MCF 10A (cell line): Measurements from ENCODE around the gene EIF4E1B. TPM values are rescaled to one million over a fixed set of nuclear protein-coding genes. Genes with fewer than 3 reads are reported as not detected.

Experiments used
- BruUV-seq: library from RNA; stranded (reverse); fragments of 400-500 nt; replicated peaks from 2 replicates; lab custom pipeline; 2021; lab: Mats Ljungman, UMichigan
- CTCF ChIA-PET: fragments of 300-600 bp; sonication (Branson Sonifier 250); formaldehyde crosslinking; extraction: SDS; loops from one replicate; lab custom pipeline; 2021; ENCODE audit warnings: antibody characterized with exemption, inconsistent platforms; lab: Yijun Ruan, JAX
- POLR2A ChIA-PET: fragments of 300-600, 350-650 bp; sonication (Branson Sonifier 250); formaldehyde crosslinking; extraction: SDS; loops from one replicate; lab custom pipeline; 2020; ENCODE audit warnings: antibody characterized with exemption, inconsistent platforms; lab: Yijun Ruan, JAX
- DNase-seq: peaks from one replicate; pipeline ENCODE4 v3.0.0-alpha.2; 2018; ENCODE audit not compliant: unreplicated experiment
- H3K27ac Mint-ChIP-seq: one replicate; pipeline ENCODE4 v1.8.0; 2022; ENCODE audit warnings: mild to moderate bottlenecking, low read depth, mixed read lengths; ENCODE audit not compliant: unreplicated experiment
- H3K27me3 Mint-ChIP-seq: one replicate; pipeline ENCODE4 v1.8.0; 2022; ENCODE audit warnings: mixed read lengths; ENCODE audit not compliant: insufficient read depth, unreplicated experiment
- H3K36me3 Mint-ChIP-seq: one replicate; pipeline ENCODE4 v1.8.0; 2022; ENCODE audit warnings: mild to moderate bottlenecking, moderate library complexity, mixed read lengths; ENCODE audit not compliant: insufficient read depth, unreplicated experiment
- H3K4me1 Mint-ChIP-seq: one replicate; pipeline ENCODE4 v1.8.0; 2022; ENCODE audit warnings: mixed read lengths; ENCODE audit not compliant: insufficient read depth, unreplicated experiment
- H3K4me3 Mint-ChIP-seq: one replicate; pipeline ENCODE4 v1.8.0; 2022; ENCODE audit warnings: mild to moderate bottlenecking, moderate library complexity, mixed read lengths; ENCODE audit not compliant: unreplicated experiment
- H3K9me3 Mint-ChIP-seq: one replicate; pipeline ENCODE4 v1.8.0; 2022; ENCODE audit warnings: mixed read lengths; ENCODE audit not compliant: unreplicated experiment
- intact Hi-C: fragments of 100-400 bp; cut with micrococcal nuclease; formaldehyde crosslinking; loops from 2 replicates; pipeline ENCODE4 v1.14.1; 2022
- total RNA-seq: library from RNA; stranded (reverse); gene quantifications from 2 replicates; pipeline ENCODE4 v1.2.3, GENCODE V29; 2022
- TF ChIP-seq, protein P1 (sequence below): fragments of 200-600 bp; IDR thresholded peaks from one replicate; pipeline ENCODE4 v1.8.0; 2022; ENCODE audit warnings: antibody characterized with exemption, mild to moderate bottlenecking; ENCODE audit not compliant: unreplicated experiment

Gene EIF4E1B
- total RNA-seq, 1 experiment from 2014 or later, result not detected

DNA sequence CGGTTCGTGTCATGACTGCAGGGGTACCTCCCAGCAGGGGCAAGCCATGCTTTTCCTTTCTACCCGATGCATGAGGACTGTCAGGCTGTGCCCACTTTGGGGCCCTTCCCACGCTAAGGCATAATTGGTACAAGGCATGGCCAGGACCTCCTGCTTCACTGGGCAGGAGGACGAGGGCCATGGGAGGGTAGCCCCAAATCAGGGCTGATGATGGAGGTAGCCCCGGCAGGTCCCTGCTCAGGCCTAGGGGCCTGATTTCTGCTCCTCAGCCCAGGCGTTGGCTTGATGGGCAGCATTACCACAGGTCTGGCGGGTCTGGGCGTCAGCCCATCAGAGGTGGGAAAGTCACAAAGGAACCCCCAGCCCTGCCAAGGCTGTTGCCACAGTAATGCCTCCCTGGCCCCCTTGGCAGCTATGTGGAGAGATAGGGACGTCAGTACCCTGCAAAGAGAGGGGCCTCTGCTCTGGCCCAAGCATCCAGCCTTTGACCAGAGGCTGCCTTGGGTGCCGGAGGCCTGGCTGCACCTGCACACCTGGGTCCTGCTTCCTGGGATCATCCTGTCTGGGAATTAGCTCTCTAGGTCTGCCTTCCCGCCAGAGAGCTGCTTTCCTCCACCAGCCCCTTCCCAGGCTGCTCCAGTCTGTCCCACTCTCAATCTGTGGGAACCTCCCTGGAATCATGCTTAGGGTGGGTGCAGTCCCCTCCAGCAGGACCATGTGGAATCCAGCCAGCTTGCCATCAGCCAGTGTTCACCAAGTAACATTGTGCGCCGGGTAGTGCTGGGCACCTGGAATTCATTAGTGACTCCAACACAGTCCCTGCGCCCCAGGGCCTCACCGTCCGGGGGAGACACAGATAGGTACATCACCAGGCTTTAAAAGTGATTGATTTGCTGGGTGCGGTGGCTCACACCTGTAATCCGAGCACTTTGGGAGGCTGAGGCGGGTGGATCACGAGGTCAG lies 32.2 kb downstream of the EIF4E1B start:
- Mint-ChIP-seq H3K27ac (no peak overlapping the region), H3K27me3 (peaks cover 24% of the 10 kb centered on the region), H3K4me1 (no peaks in the 10 kb centered on the region), H3K9me3 (no peaks in the 10 kb centered on the region), H3K4me3 (no peak overlapping the region), H3K36me3 (peaks cover 8% of the 10 kb centered on the region)
- DNase-seq, result no peak
- CTCF ChIA-PET, result interaction anchor here (1.4 to 6.2 kb wide), 3 partner anchors 14 to 450 kb away, joined by 3 to 116 read pairs (median 49); no protein-coding TSS in a partner anchor
- TF ChIP-seq, protein P1, sequence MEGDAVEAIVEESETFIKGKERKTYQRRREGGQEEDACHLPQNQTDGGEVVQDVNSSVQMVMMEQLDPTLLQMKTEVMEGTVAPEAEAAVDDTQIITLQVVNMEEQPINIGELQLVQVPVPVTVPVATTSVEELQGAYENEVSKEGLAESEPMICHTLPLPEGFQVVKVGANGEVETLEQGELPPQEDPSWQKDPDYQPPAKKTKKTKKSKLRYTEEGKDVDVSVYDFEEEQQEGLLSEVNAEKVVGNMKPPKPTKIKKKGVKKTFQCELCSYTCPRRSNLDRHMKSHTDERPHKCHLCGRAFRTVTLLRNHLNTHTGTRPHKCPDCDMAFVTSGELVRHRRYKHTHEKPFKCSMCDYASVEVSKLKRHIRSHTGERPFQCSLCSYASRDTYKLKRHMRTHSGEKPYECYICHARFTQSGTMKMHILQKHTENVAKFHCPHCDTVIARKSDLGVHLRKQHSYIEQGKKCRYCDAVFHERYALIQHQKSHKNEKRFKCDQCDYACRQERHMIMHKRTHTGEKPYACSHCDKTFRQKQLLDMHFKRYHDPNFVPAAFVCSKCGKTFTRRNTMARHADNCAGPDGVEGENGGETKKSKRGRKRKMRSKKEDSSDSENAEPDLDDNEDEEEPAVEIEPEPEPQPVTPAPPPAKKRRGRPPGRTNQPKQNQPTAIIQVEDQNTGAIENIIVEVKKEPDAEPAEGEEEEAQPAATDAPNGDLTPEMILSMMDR, result no peak
- BruUV-seq, result no TSS peak
- intact Hi-C loops, result no loop called here
- POLR2A ChIA-PET, result no interaction called here

DNA sequence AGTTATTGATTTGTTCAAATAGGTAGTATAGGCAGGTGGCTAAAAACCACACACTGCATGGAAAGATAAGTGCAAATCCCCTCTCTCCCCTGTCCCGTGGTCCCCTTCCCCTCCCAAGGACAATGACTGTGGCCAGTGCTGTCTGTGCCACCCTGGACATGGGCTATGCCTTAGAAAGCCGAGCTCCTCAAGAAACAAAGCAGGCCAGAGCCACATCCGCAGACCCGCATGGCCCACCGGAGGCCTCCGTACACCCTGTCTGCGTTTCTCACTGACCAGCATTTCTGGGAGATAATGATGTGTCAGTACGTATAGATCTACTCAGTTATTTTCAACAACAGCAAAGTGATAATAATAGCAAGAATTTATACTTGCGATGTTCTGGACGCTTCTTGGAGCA lies 33.1 kb downstream of the EIF4E1B start:
- no peaks in the 10 kb centered on the region for H3K9me3 Mint-ChIP-seq
- peaks cover under 1% of the 10 kb centered on the region for H3K36me3 Mint-ChIP-seq
- TF ChIP-seq, protein P1, result no peak
- no peak overlapping the region for H3K27ac Mint-ChIP-seq
- peaks cover 34% of the 10 kb centered on the region for H3K27me3 Mint-ChIP-seq
- H3K4me3 Mint-ChIP-seq, result no peak overlapping the region
- no peaks in the 10 kb centered on the region for H3K4me1 Mint-ChIP-seq
- ChIA-PET POLR2A (no interaction called here), CTCF (interaction anchor here (0.8 to 5.0 kb wide), 3 partner anchors 13 to 447 kb away, joined by 3 to 49 read pairs (median 3); no protein-coding TSS in a partner anchor)
- BruUV-seq, result no TSS peak
- DNase-seq, result no peak
- intact Hi-C loops, result no loop called here

DNA sequence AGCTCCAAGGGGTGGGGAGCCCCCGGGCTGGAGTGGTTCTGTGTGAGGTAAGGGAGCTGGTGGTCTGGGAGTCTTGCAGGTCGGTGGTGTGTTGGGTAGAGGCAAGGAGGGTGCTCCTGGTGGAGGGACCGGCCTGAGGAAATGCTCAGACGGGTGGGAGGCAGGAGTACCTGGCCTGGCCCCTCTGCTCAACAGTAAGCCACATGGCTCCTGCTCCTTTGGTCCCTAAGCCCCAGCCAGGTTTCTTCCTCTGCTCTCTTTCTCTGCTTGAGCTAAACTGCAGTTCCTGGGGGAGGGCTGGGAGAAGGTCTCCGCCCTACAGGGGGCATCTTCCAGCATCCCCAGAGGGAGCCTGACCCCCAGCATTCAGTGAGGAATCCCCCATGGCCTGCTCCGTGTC lies 34.0 kb downstream of the EIF4E1B start:
- CTCF ChIA-PET, result interaction anchor here (0.5 to 1.4 kb wide), 6 partner anchors 9 to 943 kb away, joined by 3 to 4 read pairs (median 3); no protein-coding TSS in a partner anchor
- POLR2A ChIA-PET, result no interaction called here
- H3K27ac Mint-ChIP-seq, result no peak overlapping the region
- no peaks in the 10 kb centered on the region for H3K36me3 Mint-ChIP-seq
- H3K4me3 Mint-ChIP-seq, result no peak overlapping the region
- peaks cover 43% of the 10 kb centered on the region for H3K27me3 Mint-ChIP-seq
- intact Hi-C loops, result no loop called here
- no peaks in the 10 kb centered on the region for H3K4me1 Mint-ChIP-seq
- TF ChIP-seq, protein P1, result no peak
- DNase-seq, result no peak
- H3K9me3 Mint-ChIP-seq, result no peaks in the 10 kb centered on the region
- BruUV-seq, result no TSS peak

GRCh38 chr5:176664886-176665285 lies 34.4 kb downstream of the EIF4E1B start:
- Mint-ChIP-seq H3K36me3 (no peaks in the 10 kb centered on the region), H3K4me1 (no peaks in the 10 kb centered on the region), H3K4me3 (no peak overlapping the region), H3K27ac (no peak overlapping the region), H3K27me3 (peaks cover 47% of the 10 kb centered on the region), H3K9me3 (no peaks in the 10 kb centered on the region)
- intact Hi-C loops, result no loop called here
- CTCF ChIA-PET, result interaction anchor here (0.5 to 1.0 kb wide), 4 partner anchors 9 to 943 kb away, joined by 3 to 4 read pairs (median 3); no protein-coding TSS in a partner anchor
- no TSS peak for BruUV-seq
- TF ChIP-seq, protein P1, result no peak
- POLR2A ChIA-PET, result no interaction called here
- no peak for DNase-seq
